GM19023 (cell line): ENCODE measurements around the gene ATAD1.
"Not testable (repeated sequence)": the region's sequence is repeated elsewhere in the genome, so short reads cannot be mapped to it uniquely, and the experiment has no call there.

Experiments used
- ATAC-seq: cut with Tn5 transposase; IDR thresholded peaks from one replicate; pipeline ENCODE4 v1.9.1; 2021; ENCODE audit warnings: mild to moderate bottlenecking, moderate library complexity; ENCODE audit not compliant: unreplicated experiment

ATAD1 gene

GRCh38 chr10:87803831-87804230, 14.2 kb downstream of the ATAD1 start:
- no peak for ATAC-seq

GRCh38 chr10:87803328-87803727, 14.7 kb downstream of the ATAD1 start:
- ATAC-seq, result no peak

DNA sequence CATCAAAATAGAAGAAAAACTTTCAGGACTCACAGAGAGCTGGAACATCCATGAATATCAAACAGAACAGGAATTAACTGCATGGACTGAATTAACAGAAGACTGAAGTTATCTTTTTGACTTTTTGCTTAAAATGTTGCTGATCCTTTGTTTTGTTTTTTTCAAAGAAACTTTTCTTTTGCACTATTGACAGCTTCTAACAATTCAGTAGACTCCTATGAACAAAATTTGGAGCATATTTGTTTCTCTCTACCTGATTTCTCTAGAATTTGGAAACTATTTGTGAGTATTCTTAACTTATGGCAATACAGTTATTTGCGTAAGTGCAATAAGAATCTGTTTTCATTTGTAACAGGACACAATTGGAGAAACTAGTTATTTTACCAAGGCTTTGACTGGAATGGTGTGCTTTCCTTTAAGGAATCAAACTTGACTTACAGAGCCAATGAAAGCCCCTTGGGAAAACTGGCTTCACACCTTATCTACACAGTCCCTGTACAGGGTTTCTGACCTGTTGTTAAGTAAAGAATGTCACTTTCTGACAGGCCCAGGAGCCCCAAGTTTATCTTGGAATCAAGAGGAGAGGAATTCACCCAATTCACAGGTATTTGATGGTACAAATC, 16.1 kb downstream of the ATAD1 start:
- not testable (repeated sequence) for ATAC-seq

GRCh38 chr10:87799860-87800259, 18.2 kb downstream of the ATAD1 start:
- no peak for ATAC-seq

- ATAC-seq, result no peak
These were observed 19.9 kb downstream of the ATAD1 start for GRCh38 chr10:87798082-87798481.

DNA sequence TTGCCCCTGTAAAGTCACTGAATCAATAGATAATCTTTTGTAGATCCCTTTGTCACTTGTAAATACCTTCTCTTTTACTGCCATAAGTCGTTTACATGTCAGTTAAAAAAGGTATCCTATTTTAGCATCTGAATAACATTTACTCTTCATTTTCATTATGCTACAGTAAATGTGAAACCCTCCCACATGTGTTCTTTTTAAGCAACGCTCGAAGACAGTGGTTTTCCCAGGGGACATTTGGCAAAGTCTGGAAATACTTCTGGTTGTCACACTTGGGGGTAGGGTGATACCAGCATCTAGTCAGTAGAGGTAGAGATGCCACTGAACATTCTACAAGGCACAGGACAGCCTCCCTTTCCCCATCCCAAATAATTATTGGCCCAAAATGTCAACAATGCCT, 23.7 kb downstream of the ATAD1 start:
- ATAC-seq, result no peak

DNA sequence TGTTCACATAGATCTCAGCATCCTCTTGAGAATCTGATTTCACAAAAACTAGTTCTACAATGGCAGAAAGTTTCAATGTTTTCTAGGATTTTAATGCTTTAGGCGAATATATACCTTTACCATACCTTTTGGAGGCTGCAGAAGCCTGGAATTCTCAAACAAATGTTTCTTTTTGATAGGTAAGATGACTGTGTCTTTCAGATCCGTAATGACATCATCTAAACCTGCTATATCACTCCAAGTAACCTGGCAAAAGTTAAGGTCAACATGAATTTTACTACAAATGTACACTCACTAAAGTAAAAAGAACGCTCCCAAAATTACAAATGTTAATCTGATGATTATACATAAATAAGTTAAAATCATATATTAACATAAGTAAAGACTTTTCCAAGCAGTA, 27.8 kb downstream of the ATAD1 start:
- ATAC-seq, result no peak

DNA sequence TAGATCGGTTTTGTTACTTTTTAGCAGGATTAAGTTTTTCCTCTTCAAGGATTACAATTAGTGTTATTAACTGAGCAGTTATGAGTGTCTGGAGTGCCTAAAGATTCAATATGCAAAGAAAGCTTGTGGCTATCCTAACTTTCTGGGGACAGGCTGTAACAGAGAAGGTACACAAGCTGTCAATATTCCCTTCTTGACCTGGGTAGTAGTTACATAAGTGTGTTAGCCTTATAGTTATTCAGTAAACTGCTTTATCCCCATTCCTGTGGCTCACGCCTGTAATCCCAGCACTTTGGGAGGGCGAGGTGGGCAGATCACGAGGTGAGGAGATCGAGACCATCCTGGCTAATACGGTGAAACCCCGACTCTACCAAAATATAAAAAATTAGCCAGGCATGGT, 31.6 kb downstream of the ATAD1 start:
- ATAC-seq, result no peak

- ATAC-seq, result no peak
These were observed 35.3 kb downstream of the ATAD1 start for GRCh38 chr10:87782721-87783120.

DNA sequence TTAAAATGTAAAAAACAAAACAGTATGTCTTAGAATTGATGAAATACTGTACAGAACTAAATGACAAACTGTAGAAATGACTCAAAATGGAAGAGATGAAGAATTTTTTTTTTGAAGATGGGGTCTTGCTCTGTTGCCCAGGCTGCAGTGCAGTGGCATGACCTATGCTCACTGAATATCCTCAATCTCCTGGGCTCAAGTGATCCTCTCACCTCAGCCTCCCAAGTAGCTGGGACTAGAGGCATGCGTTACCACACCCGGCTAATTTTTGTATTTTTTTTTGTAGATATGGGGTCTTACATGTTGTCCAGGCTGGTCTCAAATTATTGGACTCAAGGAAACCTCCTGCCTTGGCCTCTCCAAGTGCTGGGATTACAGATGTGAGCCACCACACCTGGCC, 36.5 kb downstream of the ATAD1 start:
- no peak for ATAC-seq

DNA sequence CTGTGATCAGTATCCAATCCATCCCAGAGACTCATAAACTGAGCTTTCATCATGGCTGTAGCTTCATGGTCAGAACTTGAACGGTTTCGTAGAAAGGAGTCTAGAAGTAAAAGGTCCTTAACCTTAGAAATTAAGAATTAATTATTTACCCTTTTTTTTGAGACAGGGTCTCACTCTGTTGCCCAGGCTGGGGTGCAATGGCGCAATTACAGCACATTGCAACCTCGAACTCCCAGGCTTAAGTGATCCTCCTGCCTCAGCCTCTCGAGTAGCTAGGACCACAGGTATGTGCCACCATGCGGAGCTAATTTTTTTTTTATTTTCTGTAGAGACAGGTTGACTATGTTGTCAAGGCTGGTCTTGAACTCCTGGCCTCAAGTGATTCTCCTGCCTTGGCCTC, 41.7 kb downstream of the ATAD1 start:
- ATAC-seq, result no peak

- no peak for ATAC-seq
These were observed 42.3 kb downstream of the ATAD1 start for GRCh38 chr10:87775766-87776165.

DNA sequence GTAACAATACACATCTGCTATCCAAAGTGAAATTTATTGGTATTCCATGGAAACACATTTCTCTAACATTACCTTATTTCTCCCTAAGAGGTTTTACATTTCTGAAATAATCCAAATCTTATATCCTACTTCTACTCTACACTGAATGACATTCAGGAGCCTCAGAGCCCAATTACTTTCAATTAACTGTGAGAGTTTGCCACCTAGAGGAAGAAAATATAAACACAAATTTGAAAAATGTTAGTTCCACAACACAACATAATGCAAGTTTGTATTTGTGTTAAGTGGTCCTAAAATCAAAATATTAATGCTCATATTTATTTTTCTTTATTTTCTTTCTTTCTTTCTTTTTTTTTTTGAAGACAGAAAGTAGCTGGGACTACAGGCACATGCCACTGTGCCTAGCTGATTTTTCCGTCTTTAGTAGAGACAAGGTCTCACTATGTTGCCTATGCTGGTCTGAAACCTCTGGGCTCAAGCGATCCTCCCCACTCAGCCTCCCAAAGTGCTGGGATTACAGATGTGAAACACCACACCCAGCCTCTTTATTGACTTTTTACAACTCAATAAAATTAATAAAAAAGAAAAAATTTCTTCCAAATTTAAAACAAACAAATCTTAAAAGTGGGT, 46.0 kb downstream of the ATAD1 start:
- ATAC-seq, result no peak

DNA sequence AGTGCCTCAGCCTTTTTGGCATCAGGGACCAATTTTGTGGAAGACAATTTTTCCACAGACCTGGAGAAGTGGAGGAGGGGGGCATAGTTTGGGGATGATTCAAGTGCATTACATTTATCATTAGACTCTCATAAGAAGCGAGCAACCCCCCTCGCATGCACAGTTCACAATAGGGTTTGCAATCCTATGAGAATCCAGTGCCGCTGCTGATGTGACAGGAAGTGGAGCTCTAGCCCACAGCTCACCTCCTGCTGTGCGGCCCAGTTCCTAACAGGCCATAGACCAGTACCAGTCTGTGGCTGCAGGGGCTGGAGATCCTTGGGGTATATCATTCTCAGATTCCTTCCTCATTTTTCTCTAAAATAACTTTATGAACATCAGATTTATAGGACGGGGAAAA, 50.8 kb downstream of the ATAD1 start:
- no peak for ATAC-seq

DNA sequence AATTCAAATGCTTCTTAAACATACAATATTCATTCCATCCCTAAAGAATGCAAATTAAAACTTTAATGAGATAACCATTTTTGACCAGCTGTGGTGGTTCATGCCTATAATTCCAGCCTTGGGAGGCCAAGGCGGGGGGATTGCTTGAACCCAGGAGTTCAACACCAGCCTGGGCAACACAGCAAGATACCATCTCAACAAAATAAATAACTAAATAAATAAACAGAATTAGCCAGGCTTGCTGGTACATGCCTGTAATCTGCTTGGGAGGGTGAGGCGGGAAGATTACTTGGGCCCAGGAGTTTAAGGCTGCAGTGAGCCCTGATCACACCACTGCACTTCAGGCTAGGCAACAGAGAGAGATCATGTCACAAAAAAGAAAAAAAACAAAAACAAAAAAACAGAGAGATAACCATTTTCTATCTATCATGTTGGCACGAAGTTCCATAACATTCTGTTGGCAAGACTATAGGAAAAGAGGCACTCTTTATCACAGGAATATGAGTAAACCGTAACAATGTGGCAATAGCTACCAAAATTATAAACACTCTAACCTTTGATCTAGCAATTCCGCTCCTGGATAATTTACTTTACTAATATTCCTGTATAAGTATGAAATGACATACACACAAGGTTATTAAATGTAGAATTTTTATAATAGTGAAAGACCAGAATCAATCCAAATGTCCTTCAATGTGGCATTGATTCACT, 52.2 kb downstream of the ATAD1 start:
- no peak for ATAC-seq

DNA sequence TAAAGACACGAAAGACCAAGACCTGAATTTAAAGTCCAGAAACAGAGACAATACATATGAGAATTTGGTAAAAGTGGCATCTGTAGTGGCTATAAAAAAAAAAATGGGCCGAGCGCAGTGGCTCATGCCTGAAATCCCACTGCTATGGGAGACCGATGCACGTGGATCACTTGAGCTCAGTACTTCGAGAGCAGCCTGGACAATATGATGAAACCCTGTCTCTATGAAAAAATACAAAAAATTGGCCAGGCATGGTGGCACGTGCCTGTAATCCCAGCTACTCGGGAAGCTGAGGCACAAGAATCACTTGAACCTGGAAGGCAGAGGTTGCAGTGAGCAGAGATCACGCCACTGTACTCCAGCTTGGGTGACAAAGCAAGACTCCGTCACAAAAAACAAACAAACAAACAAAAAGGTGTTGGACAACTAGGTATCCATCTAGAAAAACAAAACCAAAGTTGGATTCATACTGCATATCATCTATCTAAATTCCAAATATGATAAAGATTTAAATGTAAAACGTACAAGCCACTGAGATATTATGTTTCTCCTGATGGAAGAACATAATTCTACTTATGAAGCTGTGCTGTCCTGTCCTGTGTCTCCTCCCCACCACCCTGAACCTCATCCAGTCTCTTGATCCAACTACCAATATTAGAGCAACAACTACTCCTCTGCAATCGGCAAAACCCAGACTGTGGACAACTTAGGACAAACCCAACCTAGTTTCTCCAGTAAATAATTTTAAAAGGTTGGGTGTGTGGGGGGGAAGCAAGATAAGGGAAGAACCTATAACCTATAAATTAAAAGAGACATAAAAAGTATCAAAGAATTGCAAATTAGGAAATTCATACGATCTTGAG, 53.7 kb downstream of the ATAD1 start:
- no peak for ATAC-seq

DNA sequence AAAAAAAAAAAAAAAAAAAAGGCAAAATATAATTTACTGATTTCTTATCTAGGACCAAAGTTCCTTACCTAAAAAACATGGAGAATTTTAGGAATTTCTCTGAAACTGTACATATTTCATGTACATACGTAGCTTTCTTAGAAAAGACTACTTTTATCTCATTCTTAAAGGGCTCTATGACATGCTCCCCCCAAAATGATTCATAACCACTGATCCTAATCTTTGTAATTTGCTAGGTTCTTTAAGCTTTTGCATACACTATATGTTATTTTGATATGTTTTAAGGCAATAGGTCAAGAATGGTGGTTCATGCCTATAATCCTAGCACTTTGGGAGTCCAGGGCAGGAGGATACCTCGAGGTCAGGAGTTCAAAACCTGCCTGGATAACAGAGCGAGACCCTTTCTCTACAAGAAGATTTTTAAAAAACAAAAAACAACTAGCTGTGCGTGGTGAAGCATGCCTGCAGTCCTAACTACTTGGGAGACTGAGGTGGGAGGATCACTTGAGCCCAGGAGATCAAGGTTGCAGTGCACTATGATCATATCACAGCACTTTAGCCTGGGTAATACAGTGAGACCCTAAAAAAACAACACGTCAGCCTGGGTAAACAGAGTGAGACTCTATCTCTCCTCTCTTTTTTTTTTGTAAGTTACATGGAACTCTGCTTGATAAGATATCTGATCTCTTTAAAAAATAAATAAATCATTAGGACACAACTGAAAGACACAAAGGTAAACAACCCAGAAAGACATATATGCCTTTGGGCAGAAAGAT, 54.8 kb downstream of the ATAD1 start:
- no peak for ATAC-seq

GRCh38 chr10:87761892-87762291, 56.1 kb downstream of the ATAD1 start:
- ATAC-seq, result no peak

DNA sequence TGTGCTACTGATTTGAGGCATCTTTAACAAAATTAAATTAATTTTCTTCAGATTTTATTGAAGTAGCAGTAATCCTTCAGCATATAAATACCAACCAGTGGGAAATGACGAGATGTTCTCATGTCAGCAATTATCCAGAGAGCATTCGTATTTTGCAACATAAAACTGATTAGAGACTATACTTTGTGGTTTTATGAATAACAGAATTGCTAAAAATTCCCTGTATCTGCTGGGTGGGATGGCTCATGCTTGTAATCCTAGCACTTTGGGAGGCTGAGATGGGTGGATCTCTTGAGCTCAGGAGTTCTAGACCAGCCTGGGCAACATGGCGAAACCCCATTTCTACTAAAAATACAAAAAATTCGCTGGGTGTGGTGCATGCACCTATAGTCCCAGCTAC, 56.9 kb downstream of the ATAD1 start:
- ATAC-seq, result no peak

GRCh38 chr10:87760195-87760905, 57.7 kb downstream of the ATAD1 start:
- no peak for ATAC-seq
